ENCODE data around the gene PAM. TPM values are rescaled to one million over a fixed set of nuclear protein-coding genes. Genes with fewer than 3 reads are reported as not detected.

The PAM gene
- total and polyA plus RNA-seq, 2 of the 8 experiments (the other 6 are each of a cell fraction or from before 2014, with no cell fraction given), result 30.4 to 67.8 TPM

GRCh38 chr5:102975457-102976182 is 220.5 kb downstream of the PAM start (continued):
- no peak for TF ChIP-seq RFX5 (IDR thresholded peaks at IDR 0.05; ENCODE audit: borderline replicate concordance, low read depth, low read length)

All from H1 (cell line).